ENCODE data around the gene MORN5. TPM values are rescaled to one million over a fixed set of nuclear protein-coding genes. Genes with fewer than 3 reads are reported as not detected.

The MORN5 gene
- total RNA-seq, 2 donors from 2014 or later: not detected

GRCh38 chr9:122220673-122221182 is 61.0 kb downstream of the MORN5 start:
- Histone ChIP-seq H3K4me1 (ENCODE audit: control insufficient read depth in 1 of 2, low read depth in 2 of 2) (peaks cover 16 to 35% of the 10 kb centered on the region in 2 donors), H3K27ac (no peak overlapping the region), H3K4me3 (peak overlapping the region; percentile 55), H3K36me3 (no peaks in the 10 kb centered on the region), H3K9me3 (no peaks in the 10 kb centered on the region), H3K27me3 (replicated peaks; ENCODE audit: insufficient read depth) (peaks cover 28% of the 10 kb centered on the region)
- no peak for DNase-seq (ENCODE audit: low spot score)
- ATAC-seq (ENCODE audit: insufficient number of reproducible peaks, low FRiP score, low read depth): no peak
- TF ChIP-seq CTCF (IDR thresholded peaks at IDR 0.05): no peak

- DNase-seq (ENCODE audit: low spot score) (no peak), ATAC-seq (ENCODE audit: insufficient number of reproducible peaks, low FRiP score, low read depth) (no peak)
- no peaks in the 10 kb centered on the region for H3K9me3 ChIP-seq
- TF ChIP-seq CTCF (IDR thresholded peaks at IDR 0.05): no peak
- no peaks in the 10 kb centered on the region for H3K36me3 ChIP-seq
- peaks cover 21 to 41% of the 10 kb centered on the region in 2 donors for H3K4me1 ChIP-seq (ENCODE audit: control insufficient read depth in 1 of 2, low read depth in 2 of 2)
- peaks cover 24% of the 10 kb centered on the region for H3K27me3 ChIP-seq (replicated peaks; ENCODE audit: insufficient read depth)
- H3K4me3 ChIP-seq: no peak overlapping the region
- H3K27ac ChIP-seq: no peak overlapping the region
These were observed 61.6 kb downstream of the MORN5 start for GRCh38 chr9:122221183-122221811.

DNA sequence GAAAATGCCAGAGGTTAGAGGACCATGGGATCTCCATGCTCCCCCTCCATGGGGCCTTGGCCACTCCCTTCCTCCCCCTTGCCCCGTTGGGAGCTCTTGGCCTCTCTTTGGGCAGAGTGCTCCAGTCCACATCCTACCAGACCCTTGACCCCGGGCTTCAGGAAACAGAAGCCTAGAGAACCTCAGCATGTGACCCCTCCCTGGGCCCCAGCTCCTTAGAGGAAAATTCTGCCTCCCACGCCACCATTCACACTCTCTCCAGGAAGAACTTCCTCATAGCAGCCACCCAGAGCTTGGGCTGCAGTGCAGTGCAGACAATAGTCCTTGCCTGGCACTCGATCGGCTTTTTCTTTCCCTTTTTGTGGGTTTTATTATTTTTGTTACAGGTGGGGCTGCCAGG is 63.1 kb downstream of the MORN5 start:
- H3K27me3 ChIP-seq (replicated peaks; ENCODE audit: insufficient read depth): peaks cover 34% of the 10 kb centered on the region
- no peak overlapping the region for H3K27ac ChIP-seq
- no peak for TF ChIP-seq CTCF (IDR thresholded peaks at IDR 0.05)
- H3K36me3 ChIP-seq: no peaks in the 10 kb centered on the region
- H3K4me3 ChIP-seq: no peak overlapping the region
- no peaks in the 10 kb centered on the region for H3K9me3 ChIP-seq
- peaks cover 21 to 50% of the 10 kb centered on the region in 2 donors for H3K4me1 ChIP-seq (ENCODE audit: control insufficient read depth in 1 of 2, low read depth in 2 of 2)
- DNase-seq (ENCODE audit: low spot score) (no peak), ATAC-seq (ENCODE audit: insufficient number of reproducible peaks, low FRiP score, low read depth) (no peak)

DNA sequence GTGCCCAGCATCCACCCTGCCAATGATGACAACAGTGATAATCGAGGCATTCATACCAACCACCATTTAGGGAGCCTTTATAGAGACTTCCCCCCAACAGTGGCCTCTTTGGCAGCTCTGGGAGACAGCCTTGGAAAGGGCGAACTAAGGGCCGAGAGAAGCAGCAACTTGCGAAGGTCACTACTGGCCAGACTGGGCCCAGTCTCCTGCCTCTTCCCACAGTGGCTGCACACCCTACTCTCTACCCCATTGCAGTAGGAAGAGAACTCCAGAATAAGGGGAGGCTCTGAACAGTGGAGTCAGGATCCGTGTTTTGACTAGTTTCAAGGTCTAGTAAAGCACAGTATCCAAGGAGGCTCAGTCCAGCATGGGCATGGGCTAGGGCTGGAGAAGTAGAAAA is 63.7 kb downstream of the MORN5 start:
- Histone ChIP-seq H3K4me3 (no peak overlapping the region), H3K4me1 (ENCODE audit: control insufficient read depth in 1 of 2, low read depth in 2 of 2) (peaks cover 22 to 51% of the 10 kb centered on the region in 2 donors), H3K27me3 (replicated peaks; ENCODE audit: insufficient read depth) (peaks cover 34% of the 10 kb centered on the region), H3K27ac (no peak overlapping the region), H3K36me3 (no peaks in the 10 kb centered on the region), H3K9me3 (no peaks in the 10 kb centered on the region)
- TF ChIP-seq CTCF (IDR thresholded peaks at IDR 0.05): no peak
- DNase-seq (ENCODE audit: low spot score) (no peak), ATAC-seq (ENCODE audit: insufficient number of reproducible peaks, low FRiP score, low read depth) (no peak)

- H3K27me3 ChIP-seq (replicated peaks; ENCODE audit: insufficient read depth): peaks cover 46% of the 10 kb centered on the region
- H3K9me3 ChIP-seq: no peaks in the 10 kb centered on the region
- peaks cover 9 to 37% of the 10 kb centered on the region in 2 donors for H3K4me1 ChIP-seq (ENCODE audit: control insufficient read depth in 1 of 2, low read depth in 2 of 2)
- no peak overlapping the region for H3K27ac ChIP-seq
- DNase-seq (ENCODE audit: low spot score): no peak
- no peaks in the 10 kb centered on the region for H3K36me3 ChIP-seq
- no peak for TF ChIP-seq CTCF (IDR thresholded peaks at IDR 0.05)
- no peak for ATAC-seq (ENCODE audit: insufficient number of reproducible peaks, low FRiP score, low read depth)
- H3K4me3 ChIP-seq: peak overlapping the region; percentile 49
These were observed 65.8 kb downstream of the MORN5 start for GRCh38 chr9:122225312-122226141.

Measured in thoracic aorta (tissue), 2 donors.